HCT116 (cell line): ENCODE measurements around the gene CLCA4. TPM values are rescaled to one million over a fixed set of nuclear protein-coding genes. Genes with fewer than 3 reads are reported as not detected.

Experiments
- ATAC-seq: fragments of 200-7000 bp; cut with Tn5 transposase; 2 replicates; pipeline ENCODE4 v1.9.1; 2020; ENCODE audit warnings: mild to moderate bottlenecking, moderate library complexity
- BruUV-seq: library from RNA; stranded (reverse); fragments of 400-500 nt; replicated peaks from 2 replicates; lab custom pipeline; 2021; lab: Mats Ljungman, UMichigan
- CTCF ChIA-PET: fragments of 300-600 bp; sonication (Branson Sonifier 250); formaldehyde crosslinking; loops from one replicate; lab custom pipeline; 2021; ENCODE audit warnings: antibody characterized with exemption; lab: Charles Lee
- POLR2A ChIA-PET: fragments of 300-600, 350-600 bp; sonication (Branson Sonifier 250); formaldehyde crosslinking; loops from one replicate; lab custom pipeline; 2021; ENCODE audit warnings: antibody characterized with exemption; lab: Charles Lee
- RAD21 ChIA-PET, 2 experiments: fragments of 300-600 bp; sonication (Branson Sonifier 250); formaldehyde crosslinking; loops; one replicate each; lab custom pipeline; 2023; ENCODE audit warnings: low total read pairs in 2 of 2; ENCODE audit not compliant: uncharacterized antibody in 2 of 2, unreplicated experiment in 2 of 2, low non-redundant PET in 1 of 2; lab: Charles Lee
- DNase-seq: peaks from one replicate; pipeline ENCODE4 v3.0.0-alpha.2; 2010; ENCODE audit warnings: low read depth, low spot score
- H2AFZ ChIP-seq: fragments of 200-600 bp; shearing (Covaris generic), sonication (generic); 2 replicates; pipeline ENCODE4 v1.6.1; 2017; ENCODE audit warnings: low read depth, mixed run types, mixed read lengths, antibody characterized with exemption, low read length; ENCODE audit not compliant: poor library complexity, severe bottlenecking
- H3K27ac ChIP-seq: 2 replicates; pipeline ENCODE4 v1.5.1; 2012; ENCODE audit warnings: low read depth, low read length
- H3K27me3 ChIP-seq: fragments of 200-600 bp; sonication (generic); 2 replicates; pipeline ENCODE4 v1.6.1; 2016; ENCODE audit warnings: mixed run types, low read length, mixed read lengths; ENCODE audit not compliant: insufficient read depth
- H3K36me3 ChIP-seq, 2 experiments: fragments of 200-500 bp in 1 of 2; fragments of 200-600 bp in 1 of 2; sonication (Bioruptor generic) in 1 of 2; sonication (generic) in 1 of 2; 2 replicates each; pipeline versions ENCODE4 v1.5.1 to v1.6.1; 2014 to 2016; ENCODE audit warnings: low read length in 2 of 2, inconsistent platforms in 1 of 2, mixed read lengths in 1 of 2, mixed run types in 1 of 2; ENCODE audit not compliant: insufficient read depth in 2 of 2, control insufficient read depth in 1 of 2
- H3K4me1 ChIP-seq, 2 experiments: fragments of 200-600 bp in 1 of 2; sonication (generic) in 1 of 2; 2 replicates each; pipeline versions ENCODE4 v1.5.1 to v1.6.1; 2012 to 2017; ENCODE audit warnings: low read length in 2 of 2, inconsistent platforms in 1 of 2, mild to moderate bottlenecking in 1 of 2, mixed read lengths in 1 of 2, mixed run types in 1 of 2, moderate library complexity in 1 of 2; ENCODE audit not compliant: insufficient read depth in 2 of 2, control insufficient read depth in 1 of 2
- H3K4me2 ChIP-seq: fragments of 200-600 bp; sonication (generic); 2 replicates; pipeline ENCODE4 v1.6.1; 2017; ENCODE audit warnings: mixed run types, low read length, mixed read lengths
- H3K4me3 ChIP-seq, 2 experiments: fragments of 200-600 bp in 1 of 2; sonication (generic) in 1 of 2; replicated peaks in 1 of 2; 2 replicates each; pipeline ENCODE4 v1.5.1; 2011 to 2016; ENCODE audit warnings: low read length in 2 of 2, control low read depth in 1 of 2, low read depth in 1 of 2, mild to moderate bottlenecking in 1 of 2, mixed read lengths in 1 of 2, mixed run types in 1 of 2
- H3K79me2 ChIP-seq: fragments of 200-600 bp; sonication (generic); 2 replicates; pipeline ENCODE4 v1.6.1; 2017; ENCODE audit warnings: mild to moderate bottlenecking, mixed run types, low read length, moderate library complexity, mixed read lengths; ENCODE audit not compliant: insufficient read depth
- H3K9ac ChIP-seq: fragments of 200-600 bp; sonication (generic); 2 replicates; pipeline ENCODE4 v1.6.1; 2016; ENCODE audit warnings: low read length, mixed read lengths
- H3K9me2 ChIP-seq: fragments of 200-600 bp; sonication (generic), shearing (Covaris generic); 2 replicates; pipeline ENCODE4 v1.6.1; 2017; ENCODE audit warnings: mixed run types, mild to moderate bottlenecking, moderate library complexity; ENCODE audit not compliant: insufficient read depth
- H3K9me3 ChIP-seq, 2 experiments: fragments of 200-500 bp in 1 of 2; fragments of 200-600 bp in 1 of 2; sonication (Bioruptor generic) in 1 of 2; sonication (generic) in 1 of 2; 2 replicates each; pipeline ENCODE4 v1.6.1; 2014 to 2017; ENCODE audit warnings: low read length in 2 of 2, mixed read lengths in 2 of 2, inconsistent platforms in 1 of 2, low read depth in 1 of 2, mild to moderate bottlenecking in 1 of 2, mixed run types in 1 of 2, moderate library complexity in 1 of 2; ENCODE audit not compliant: control insufficient read depth in 1 of 2, insufficient read depth in 1 of 2
- H4K20me1 ChIP-seq: fragments of 200-600 bp; sonication (generic), shearing (Covaris generic); 2 replicates; pipeline ENCODE4 v1.6.1; 2017; ENCODE audit warnings: mixed run types, mild to moderate bottlenecking, moderate library complexity; ENCODE audit not compliant: insufficient read depth
- CEBPB ChIP-seq: IDR thresholded peaks from 2 replicates; pipeline ENCODE4 v1.6.1; 2012; ENCODE audit warnings: low read depth
- ELF1 ChIP-seq: IDR thresholded peaks from 2 replicates; pipeline ENCODE4 v1.6.1; 2012; ENCODE audit warnings: low read depth, borderline replicate concordance
- EZH2 ChIP-seq: fragments of 200-600 bp; sonication (generic); IDR thresholded peaks from 2 replicates; pipeline ENCODE4 v1.6.1; 2017; ENCODE audit warnings: antibody characterized with exemption, mixed run types
- EZH2phosphoT487 ChIP-seq: fragments of 200-600 bp; IDR thresholded peaks from 2 replicates; pipeline ENCODE4 v1.6.1; 2018; ENCODE audit warnings: antibody characterized with exemption, borderline replicate concordance
- FOSL1 ChIP-seq: IDR thresholded peaks from 2 replicates; pipeline ENCODE4 v1.6.1; 2012; ENCODE audit warnings: low read depth
- JUND ChIP-seq: IDR thresholded peaks from 2 replicates; pipeline ENCODE4 v1.6.1; 2012
- POLR2A ChIP-seq: IDR thresholded peaks from 2 replicates; pipeline ENCODE4 v1.7.0; 2011; ENCODE audit warnings: borderline replicate concordance; ENCODE audit not compliant: insufficient read depth, insufficient read length; ENCODE audit errors: extremely low read depth
- POLR2AphosphoS5 ChIP-seq: IDR thresholded peaks from 2 replicates; pipeline ENCODE4 v1.6.1; 2011; ENCODE audit warnings: mild to moderate bottlenecking, low read depth, low read length, moderate library complexity
- RAD21 ChIP-seq: IDR thresholded peaks from 2 replicates; pipeline ENCODE4 v1.6.1; 2012; ENCODE audit warnings: low read depth, mild to moderate bottlenecking
- SP1 ChIP-seq: IDR thresholded peaks from 2 replicates; pipeline ENCODE4 v1.6.1; 2012; ENCODE audit warnings: low read depth
- SRF ChIP-seq: IDR thresholded peaks from 2 replicates; pipeline ENCODE4 v1.6.1; 2012; ENCODE audit warnings: low read depth
- TCF7L2 ChIP-seq: IDR thresholded peaks from 2 replicates; pipeline ENCODE4 v1.7.0; 2011; ENCODE audit warnings: borderline replicate concordance, inconsistent platforms; ENCODE audit not compliant: insufficient read depth, insufficient read length; ENCODE audit errors: extremely low read depth
- ZFX ChIP-seq: fragments of 450-650 bp; IDR thresholded peaks from 2 replicates; pipeline ENCODE4 v1.6.1; 2017
- ZNF274 ChIP-seq: fragments of 200-500 bp; sonication (Bioruptor generic); IDR thresholded peaks from 2 replicates; pipeline ENCODE4 v1.6.1; 2014; ENCODE audit warnings: mild to moderate bottlenecking, low read depth, low read length, inconsistent platforms
- intact Hi-C: fragments of 100-400 bp; cut with micrococcal nuclease; formaldehyde crosslinking; loops from 2 replicates; pipeline ENCODE4 v1.10.0; 2022
- total RNA-seq: library from RNA; stranded (reverse); gene quantifications from one replicate; pipeline ENCODE4 v1.2.1, GENCODE V29; 2021; ENCODE audit not compliant: unreplicated experiment
- TF ChIP-seq, protein P1 (sequence below): IDR thresholded peaks from 2 replicates; pipeline ENCODE4 v1.6.1; 2011; ENCODE audit warnings: mild to moderate bottlenecking, low read length, moderate library complexity; ENCODE audit not compliant: insufficient replicate concordance; ENCODE audit errors: extremely low read depth
- TF ChIP-seq, protein P2 (sequence below): IDR thresholded peaks from 2 replicates; pipeline ENCODE4 v1.6.1; 2012
- TF ChIP-seq, protein P3 (sequence below): IDR thresholded peaks from 2 replicates; pipeline ENCODE4 v1.6.1; 2012; ENCODE audit warnings: low read depth
- TF ChIP-seq, protein P4 (sequence below), 3 experiments: fragments of 200-600 bp in 1 of 3; sonication (generic) in 1 of 3; IDR thresholded peaks in 2 of 3; conservative IDR thresholded peaks in 1 of 3; 2 replicates each; pipeline ENCODE4 v1.5.1; 2012 to 2017; ENCODE audit warnings: low read depth in 2 of 3, low read length in 2 of 3, antibody characterized with exemption in 1 of 3, borderline replicate concordance in 1 of 3, control low read depth in 1 of 3, mild to moderate bottlenecking in 1 of 3, mixed read lengths in 1 of 3, mixed run types in 1 of 3, moderate library complexity in 1 of 3; ENCODE audit not compliant: insufficient read depth in 1 of 3

The CLCA4 gene
- total RNA-seq, 1 experiment from 2014 or later, result not detected

DNA sequence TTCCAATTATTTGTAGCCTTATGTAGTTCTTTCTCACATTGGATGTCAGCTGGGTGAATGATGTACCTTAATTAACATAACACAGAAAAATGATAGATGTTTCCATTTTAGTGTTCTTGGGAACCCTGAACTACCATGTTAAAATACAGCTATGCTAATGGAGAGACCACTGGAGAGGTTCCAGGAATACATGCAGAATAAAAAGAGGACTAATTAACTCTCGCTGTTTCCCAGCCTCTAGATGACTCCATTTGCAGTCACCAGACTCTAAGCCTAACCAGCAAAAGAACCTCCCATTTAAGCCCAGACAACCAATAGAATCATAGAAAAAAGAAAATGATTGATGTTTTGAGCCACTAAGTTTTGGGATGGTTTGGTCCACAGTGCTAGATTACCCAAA, 36.2 kb downstream of the CLCA4 start:
- Histone ChIP-seq H3K36me3 (no peaks in the 10 kb centered on the region), H4K20me1 (no peaks in the 10 kb centered on the region), H3K9me2 (no peaks in the 10 kb centered on the region), H3K9ac (no peak overlapping the region), H3K9me3 (no peaks in the 10 kb centered on the region), H3K27ac (no peak overlapping the region), H3K4me1 (no peaks in the 10 kb centered on the region), H3K4me3 (no peak overlapping the region), H3K4me2 (no peak overlapping the region), H2AFZ (no peak overlapping the region), H3K79me2 (no peaks in the 10 kb centered on the region), H3K27me3 (no peaks in the 10 kb centered on the region)
- ChIA-PET POLR2A (interaction anchor here (1.3 kb wide), 1 partner anchor 11 kb away, joined by 3 read pairs; no protein-coding TSS in a partner anchor), CTCF (no interaction called here), RAD21 (no interaction called here)
- intact Hi-C loops, result no loop called here
- no TSS peak for BruUV-seq
- ATAC-seq, result no peak
- TF ChIP-seq ELF1, result no peak
- no peak for TF ChIP-seq TCF7L2
- TF ChIP-seq ZFX, result no peak
- no peak for TF ChIP-seq POLR2AphosphoS5
- TF ChIP-seq, protein P1, sequence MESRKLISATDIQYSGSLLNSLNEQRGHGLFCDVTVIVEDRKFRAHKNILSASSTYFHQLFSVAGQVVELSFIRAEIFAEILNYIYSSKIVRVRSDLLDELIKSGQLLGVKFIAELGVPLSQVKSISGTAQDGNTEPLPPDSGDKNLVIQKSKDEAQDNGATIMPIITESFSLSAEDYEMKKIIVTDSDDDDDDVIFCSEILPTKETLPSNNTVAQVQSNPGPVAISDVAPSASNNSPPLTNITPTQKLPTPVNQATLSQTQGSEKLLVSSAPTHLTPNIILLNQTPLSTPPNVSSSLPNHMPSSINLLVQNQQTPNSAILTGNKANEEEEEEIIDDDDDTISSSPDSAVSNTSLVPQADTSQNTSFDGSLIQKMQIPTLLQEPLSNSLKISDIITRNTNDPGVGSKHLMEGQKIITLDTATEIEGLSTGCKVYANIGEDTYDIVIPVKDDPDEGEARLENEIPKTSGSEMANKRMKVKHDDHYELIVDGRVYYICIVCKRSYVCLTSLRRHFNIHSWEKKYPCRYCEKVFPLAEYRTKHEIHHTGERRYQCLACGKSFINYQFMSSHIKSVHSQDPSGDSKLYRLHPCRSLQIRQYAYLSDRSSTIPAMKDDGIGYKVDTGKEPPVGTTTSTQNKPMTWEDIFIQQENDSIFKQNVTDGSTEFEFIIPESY, result no peak
- no peak for TF ChIP-seq RAD21
- no peak for TF ChIP-seq POLR2A
- TF ChIP-seq SRF, result no peak
- no peak for TF ChIP-seq FOSL1
- no peak for TF ChIP-seq SP1
- no peak for TF ChIP-seq CEBPB
- TF ChIP-seq, protein P2, sequence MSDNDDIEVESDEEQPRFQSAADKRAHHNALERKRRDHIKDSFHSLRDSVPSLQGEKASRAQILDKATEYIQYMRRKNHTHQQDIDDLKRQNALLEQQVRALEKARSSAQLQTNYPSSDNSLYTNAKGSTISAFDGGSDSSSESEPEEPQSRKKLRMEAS, result no peak
- TF ChIP-seq EZH2phosphoT487, result no peak
- TF ChIP-seq, protein P3, sequence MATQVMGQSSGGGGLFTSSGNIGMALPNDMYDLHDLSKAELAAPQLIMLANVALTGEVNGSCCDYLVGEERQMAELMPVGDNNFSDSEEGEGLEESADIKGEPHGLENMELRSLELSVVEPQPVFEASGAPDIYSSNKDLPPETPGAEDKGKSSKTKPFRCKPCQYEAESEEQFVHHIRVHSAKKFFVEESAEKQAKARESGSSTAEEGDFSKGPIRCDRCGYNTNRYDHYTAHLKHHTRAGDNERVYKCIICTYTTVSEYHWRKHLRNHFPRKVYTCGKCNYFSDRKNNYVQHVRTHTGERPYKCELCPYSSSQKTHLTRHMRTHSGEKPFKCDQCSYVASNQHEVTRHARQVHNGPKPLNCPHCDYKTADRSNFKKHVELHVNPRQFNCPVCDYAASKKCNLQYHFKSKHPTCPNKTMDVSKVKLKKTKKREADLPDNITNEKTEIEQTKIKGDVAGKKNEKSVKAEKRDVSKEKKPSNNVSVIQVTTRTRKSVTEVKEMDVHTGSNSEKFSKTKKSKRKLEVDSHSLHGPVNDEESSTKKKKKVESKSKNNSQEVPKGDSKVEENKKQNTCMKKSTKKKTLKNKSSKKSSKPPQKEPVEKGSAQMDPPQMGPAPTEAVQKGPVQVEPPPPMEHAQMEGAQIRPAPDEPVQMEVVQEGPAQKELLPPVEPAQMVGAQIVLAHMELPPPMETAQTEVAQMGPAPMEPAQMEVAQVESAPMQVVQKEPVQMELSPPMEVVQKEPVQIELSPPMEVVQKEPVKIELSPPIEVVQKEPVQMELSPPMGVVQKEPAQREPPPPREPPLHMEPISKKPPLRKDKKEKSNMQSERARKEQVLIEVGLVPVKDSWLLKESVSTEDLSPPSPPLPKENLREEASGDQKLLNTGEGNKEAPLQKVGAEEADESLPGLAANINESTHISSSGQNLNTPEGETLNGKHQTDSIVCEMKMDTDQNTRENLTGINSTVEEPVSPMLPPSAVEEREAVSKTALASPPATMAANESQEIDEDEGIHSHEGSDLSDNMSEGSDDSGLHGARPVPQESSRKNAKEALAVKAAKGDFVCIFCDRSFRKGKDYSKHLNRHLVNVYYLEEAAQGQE, result no peak
- no peak for TF ChIP-seq ZNF274
- TF ChIP-seq, protein P4, sequence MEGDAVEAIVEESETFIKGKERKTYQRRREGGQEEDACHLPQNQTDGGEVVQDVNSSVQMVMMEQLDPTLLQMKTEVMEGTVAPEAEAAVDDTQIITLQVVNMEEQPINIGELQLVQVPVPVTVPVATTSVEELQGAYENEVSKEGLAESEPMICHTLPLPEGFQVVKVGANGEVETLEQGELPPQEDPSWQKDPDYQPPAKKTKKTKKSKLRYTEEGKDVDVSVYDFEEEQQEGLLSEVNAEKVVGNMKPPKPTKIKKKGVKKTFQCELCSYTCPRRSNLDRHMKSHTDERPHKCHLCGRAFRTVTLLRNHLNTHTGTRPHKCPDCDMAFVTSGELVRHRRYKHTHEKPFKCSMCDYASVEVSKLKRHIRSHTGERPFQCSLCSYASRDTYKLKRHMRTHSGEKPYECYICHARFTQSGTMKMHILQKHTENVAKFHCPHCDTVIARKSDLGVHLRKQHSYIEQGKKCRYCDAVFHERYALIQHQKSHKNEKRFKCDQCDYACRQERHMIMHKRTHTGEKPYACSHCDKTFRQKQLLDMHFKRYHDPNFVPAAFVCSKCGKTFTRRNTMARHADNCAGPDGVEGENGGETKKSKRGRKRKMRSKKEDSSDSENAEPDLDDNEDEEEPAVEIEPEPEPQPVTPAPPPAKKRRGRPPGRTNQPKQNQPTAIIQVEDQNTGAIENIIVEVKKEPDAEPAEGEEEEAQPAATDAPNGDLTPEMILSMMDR (IDR thresholded peaks at IDR 0.05 in 2 of 3, conservative IDR thresholded peaks at IDR 0.05 in 1 of 3; ENCODE audit: borderline replicate concordance in 1 of 3, insufficient read depth in 1 of 3, low read depth in 2 of 3, low read length in 2 of 3), result no peak
- no peak for TF ChIP-seq JUND
- no peak for TF ChIP-seq EZH2
- DNase-seq, result no peak
